ENCODE data around the gene DPP4.

DPP4 gene

DNA sequence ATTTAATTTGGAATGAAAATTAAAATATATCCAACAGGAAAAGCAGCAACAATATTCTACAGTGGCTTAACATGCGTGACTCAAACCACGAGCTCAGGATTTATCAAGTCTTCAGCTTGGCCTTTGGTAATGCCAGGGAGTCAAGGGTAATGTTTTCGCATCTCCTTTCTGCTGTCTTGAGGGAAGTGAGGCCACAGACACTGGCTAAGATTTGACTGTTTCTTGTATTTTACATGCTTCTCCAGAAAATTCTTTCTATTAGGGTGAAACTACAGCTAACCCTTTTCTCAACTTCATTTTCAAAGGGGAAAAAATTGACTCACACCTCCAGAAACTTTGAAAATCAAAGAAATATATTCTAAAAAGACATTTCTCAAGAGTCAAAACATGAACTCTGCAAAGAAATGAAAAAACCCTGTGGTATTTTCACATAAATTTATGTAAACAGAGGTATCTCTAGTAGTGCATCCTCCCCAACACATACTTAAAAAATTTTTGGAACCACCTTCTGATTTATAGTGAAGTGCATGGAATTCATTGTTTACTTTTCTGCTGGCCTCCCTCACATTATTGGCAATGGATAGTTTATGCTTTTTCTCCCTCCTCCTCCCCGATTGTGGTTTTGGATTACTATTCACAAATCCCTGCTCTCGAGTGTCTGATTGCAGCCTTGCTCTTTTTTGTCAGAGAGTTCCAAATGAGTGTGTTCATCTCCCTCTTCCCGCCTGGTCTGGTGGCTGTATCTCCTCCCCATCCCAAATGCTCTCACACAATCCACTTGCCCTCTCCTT, 48.7 kb downstream of the DPP4 start:
- Histone ChIP-seq H3K14ac (ENCODE audit: low read length) (no peak overlapping the region), H3K9ac (ENCODE audit: low read depth, low read length, poor library complexity) (no peak overlapping the region), H3K79me1 (ENCODE audit: low read depth, low read length) (peaks cover 2% of the 10 kb centered on the region), H2BK15ac (ENCODE audit: low read length) (no peak overlapping the region), H3K4me3 (ENCODE audit: low read length in 2 of 2) (no peak overlapping the region), H3K23ac (ENCODE audit: low read depth, low read length, poor library complexity) (no peak overlapping the region), H3K18ac (ENCODE audit: low read length) (no peak overlapping the region), H2BK5ac (ENCODE audit: low read length) (no peak overlapping the region), H2BK12ac (ENCODE audit: low read length) (no peak overlapping the region), H3K4ac (ENCODE audit: low read length) (no peak overlapping the region), H2BK120ac (ENCODE audit: low read depth, low read length) (no peak overlapping the region), H3K27ac (replicated peaks; ENCODE audit: low read length) (no peak overlapping the region), H2AK5ac (ENCODE audit: low read depth, low read length) (no peak overlapping the region), H2AFZ (ENCODE audit: low read length) (peak overlapping the region; percentile 66), H3K27me3 (ENCODE audit: control insufficient read depth in 3 of 3, insufficient read depth in 3 of 3, low read depth in 1 of 3, low read length in 3 of 3) (no peaks in the 10 kb centered on the region), H3K4me1 (ENCODE audit: control insufficient read depth in 2 of 2, insufficient read depth in 1 of 2, low read depth in 1 of 2, low read length in 2 of 2) (peaks cover 3 to 4% of the 10 kb centered on the region in 2 donors), H3K9me3 (replicated peaks in 1 of 2; ENCODE audit: control insufficient read depth in 2 of 2, insufficient read depth in 1 of 2, low read depth in 1 of 2, low read length in 2 of 2) (no peaks in the 10 kb centered on the region), H3K36me3 (replicated peaks in 1 of 2; ENCODE audit: control insufficient read depth in 2 of 2, insufficient read depth in 2 of 2, low read length in 2 of 2) (no peaks in the 10 kb centered on the region), H4K91ac (ENCODE audit: low read depth, low read length, poor library complexity) (no peak overlapping the region), H3K4me2 (ENCODE audit: insufficient read depth, low read length, poor library complexity, severe bottlenecking) (no peak overlapping the region), H4K8ac (ENCODE audit: low read depth, low read length) (no peak overlapping the region)
- no peak for DNase-seq (ENCODE audit: low spot score)
- WGBS, 2 donors (ENCODE audit: extremely low coverage in 2 of 2, insufficient read length in 2 of 2, insufficient replicate concordance in 1 of 2), result no CpG with 5 or more reads among the region's 6 CpGs

- WGBS, 2 donors (ENCODE audit: extremely low coverage in 2 of 2, insufficient read length in 2 of 2, insufficient replicate concordance in 1 of 2), result no CpG with 5 or more reads among the region's 3 CpGs
- H3K27ac ChIP-seq (replicated peaks; ENCODE audit: low read length), result no peak overlapping the region
Observed at GRCh38 chr2:162022290-162022945, 51.6 kb downstream of the DPP4 start.

DNA sequence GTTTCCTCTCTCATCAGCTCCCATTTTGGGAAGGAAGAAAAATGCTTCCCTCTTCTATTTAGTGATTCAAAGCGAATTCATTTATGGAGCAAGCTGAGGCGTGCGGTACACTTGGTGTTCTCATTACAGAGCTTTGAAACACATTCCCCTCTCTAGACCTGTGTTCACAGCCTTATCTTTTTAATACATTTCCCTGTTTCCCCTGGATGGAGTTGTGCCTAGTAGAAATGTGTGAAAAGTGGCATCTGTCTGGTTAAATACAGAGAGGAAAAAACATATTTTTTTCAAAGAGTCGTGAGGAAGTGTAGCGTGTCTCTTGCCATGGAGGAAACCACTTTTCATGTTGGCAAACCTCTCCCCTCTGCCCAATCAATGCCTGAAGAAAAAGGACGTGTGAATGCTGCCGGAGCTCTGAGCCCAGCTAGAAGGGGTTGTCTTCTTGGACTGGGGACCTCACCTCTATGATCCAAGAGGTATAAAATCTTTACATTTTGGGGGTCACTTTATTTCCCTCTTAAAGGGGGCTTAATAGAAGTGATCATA, 52.4 kb downstream of the DPP4 start:
- no peak overlapping the region for H2AFZ ChIP-seq (ENCODE audit: low read length)
- H3K14ac ChIP-seq (ENCODE audit: low read length), result no peak overlapping the region
- H3K23ac ChIP-seq (ENCODE audit: low read depth, low read length, poor library complexity), result no peak overlapping the region
- no peak overlapping the region for H3K27ac ChIP-seq (replicated peaks; ENCODE audit: low read length)
- peaks cover 2% of the 10 kb centered on the region for H3K79me1 ChIP-seq (ENCODE audit: low read depth, low read length)
- H3K36me3 ChIP-seq (replicated peaks in 1 of 2; ENCODE audit: control insufficient read depth in 2 of 2, insufficient read depth in 2 of 2, low read length in 2 of 2), result no peaks in the 10 kb centered on the region
- H2BK15ac ChIP-seq (ENCODE audit: low read length), result no peak overlapping the region
- H2BK12ac ChIP-seq (ENCODE audit: low read length), result no peak overlapping the region
- H2BK5ac ChIP-seq (ENCODE audit: low read length), result no peak overlapping the region
- no peak overlapping the region for H3K4ac ChIP-seq (ENCODE audit: low read length)
- no peak overlapping the region for H3K9ac ChIP-seq (ENCODE audit: low read depth, low read length, poor library complexity)
- DNase-seq (ENCODE audit: low spot score), result no peak
- no peak overlapping the region for H4K91ac ChIP-seq (ENCODE audit: low read depth, low read length, poor library complexity)
- H4K8ac ChIP-seq (ENCODE audit: low read depth, low read length), result no peak overlapping the region
- no peaks in the 10 kb centered on the region for H3K27me3 ChIP-seq (ENCODE audit: control insufficient read depth in 3 of 3, insufficient read depth in 3 of 3, low read depth in 1 of 3, low read length in 3 of 3)
- H2AK5ac ChIP-seq (ENCODE audit: low read depth, low read length), result no peak overlapping the region
- H3K4me3 ChIP-seq (ENCODE audit: low read length in 2 of 2), result no peak overlapping the region
- H3K18ac ChIP-seq (ENCODE audit: low read length), result no peak overlapping the region
- WGBS, 2 donors (ENCODE audit: extremely low coverage in 2 of 2, insufficient read length in 2 of 2, insufficient replicate concordance in 1 of 2), result no CpG with 5 or more reads among the region's 7 CpGs
- H3K9me3 ChIP-seq (replicated peaks in 1 of 2; ENCODE audit: control insufficient read depth in 2 of 2, insufficient read depth in 1 of 2, low read depth in 1 of 2, low read length in 2 of 2), result no peaks in the 10 kb centered on the region
- H2BK120ac ChIP-seq (ENCODE audit: low read depth, low read length), result no peak overlapping the region
- no peak overlapping the region for H3K4me2 ChIP-seq (ENCODE audit: insufficient read depth, low read length, poor library complexity, severe bottlenecking)
- H3K4me1 ChIP-seq (ENCODE audit: control insufficient read depth in 2 of 2, insufficient read depth in 1 of 2, low read depth in 1 of 2, low read length in 2 of 2), result peaks cover 0 to 6% of the 10 kb centered on the region in 2 donors

More at GRCh38 chr2:162022290-162022945, 51.6 kb downstream of the DPP4 start:
- Histone ChIP-seq H3K4me1 (ENCODE audit: control insufficient read depth in 2 of 2, insufficient read depth in 1 of 2, low read depth in 1 of 2, low read length in 2 of 2) (peaks cover 0 to 5% of the 10 kb centered on the region in 2 donors), H3K9me3 (replicated peaks in 1 of 2; ENCODE audit: control insufficient read depth in 2 of 2, insufficient read depth in 1 of 2, low read depth in 1 of 2, low read length in 2 of 2) (no peaks in the 10 kb centered on the region), H2AK5ac (ENCODE audit: low read depth, low read length) (no peak overlapping the region), H2BK12ac (ENCODE audit: low read length) (no peak overlapping the region), H3K27me3 (ENCODE audit: control insufficient read depth in 3 of 3, insufficient read depth in 3 of 3, low read depth in 1 of 3, low read length in 3 of 3) (no peaks in the 10 kb centered on the region), H3K18ac (ENCODE audit: low read length) (no peak overlapping the region), H3K79me1 (ENCODE audit: low read depth, low read length) (peaks cover 2% of the 10 kb centered on the region), H3K14ac (ENCODE audit: low read length) (no peak overlapping the region), H2AFZ (ENCODE audit: low read length) (no peak overlapping the region), H3K23ac (ENCODE audit: low read depth, low read length, poor library complexity) (no peak overlapping the region), H3K4ac (ENCODE audit: low read length) (no peak overlapping the region), H2BK5ac (ENCODE audit: low read length) (no peak overlapping the region), H3K9ac (ENCODE audit: low read depth, low read length, poor library complexity) (no peak overlapping the region), H4K91ac (ENCODE audit: low read depth, low read length, poor library complexity) (no peak overlapping the region), H3K4me2 (ENCODE audit: insufficient read depth, low read length, poor library complexity, severe bottlenecking) (no peak overlapping the region), H3K36me3 (replicated peaks in 1 of 2; ENCODE audit: control insufficient read depth in 2 of 2, insufficient read depth in 2 of 2, low read length in 2 of 2) (no peaks in the 10 kb centered on the region), H3K4me3 (ENCODE audit: low read length in 2 of 2) (no peak overlapping the region), H2BK120ac (ENCODE audit: low read depth, low read length) (no peak overlapping the region), H2BK15ac (ENCODE audit: low read length) (no peak overlapping the region), H4K8ac (ENCODE audit: low read depth, low read length) (no peak overlapping the region)
- DNase-seq (ENCODE audit: low spot score), result no peak

DNA sequence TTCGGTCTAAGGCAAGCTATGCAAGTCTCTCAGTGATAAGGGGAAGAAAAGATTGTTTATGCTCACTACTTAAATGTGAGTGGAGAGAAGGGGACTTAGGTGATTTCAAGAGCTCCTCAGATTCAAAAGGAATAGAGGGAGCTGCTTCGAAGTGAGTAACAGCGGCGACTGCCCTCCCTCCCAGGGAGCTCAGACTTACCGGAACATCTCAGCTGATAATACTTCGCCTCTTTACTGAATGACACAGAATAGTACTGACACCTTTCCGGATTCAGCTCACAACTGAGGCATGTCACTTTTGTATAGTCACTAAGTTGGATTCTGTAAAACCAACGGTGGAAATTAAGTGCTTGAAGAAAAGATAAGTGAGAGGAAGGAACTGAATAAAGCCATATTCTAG, 55.5 kb downstream of the DPP4 start:
- Histone ChIP-seq H3K27me3 (ENCODE audit: control insufficient read depth in 3 of 3, insufficient read depth in 3 of 3, low read depth in 1 of 3, low read length in 3 of 3) (no peaks in the 10 kb centered on the region), H2AFZ (ENCODE audit: low read length) (no peak overlapping the region), H3K4me3 (ENCODE audit: low read length in 2 of 2) (no peak overlapping the region), H2BK15ac (ENCODE audit: low read length) (no peak overlapping the region), H2BK120ac (ENCODE audit: low read depth, low read length) (no peak overlapping the region), H2AK5ac (ENCODE audit: low read depth, low read length) (no peak overlapping the region), H3K79me1 (ENCODE audit: low read depth, low read length) (no peaks in the 10 kb centered on the region), H3K4me1 (ENCODE audit: control insufficient read depth in 2 of 2, insufficient read depth in 1 of 2, low read depth in 1 of 2, low read length in 2 of 2) (peaks cover 3 to 6% of the 10 kb centered on the region in 2 donors), H3K36me3 (replicated peaks in 1 of 2; ENCODE audit: control insufficient read depth in 2 of 2, insufficient read depth in 2 of 2, low read length in 2 of 2) (no peaks in the 10 kb centered on the region), H4K8ac (ENCODE audit: low read depth, low read length) (no peak overlapping the region), H3K9me3 (replicated peaks in 1 of 2; ENCODE audit: control insufficient read depth in 2 of 2, insufficient read depth in 1 of 2, low read depth in 1 of 2, low read length in 2 of 2) (peaks cover 0 to 2% of the 10 kb centered on the region in 2 donors), H3K4ac (ENCODE audit: low read length) (no peak overlapping the region), H3K18ac (ENCODE audit: low read length) (no peak overlapping the region), H3K14ac (ENCODE audit: low read length) (no peak overlapping the region), H2BK5ac (ENCODE audit: low read length) (no peak overlapping the region), H3K23ac (ENCODE audit: low read depth, low read length, poor library complexity) (no peak overlapping the region), H3K9ac (ENCODE audit: low read depth, low read length, poor library complexity) (no peak overlapping the region), H4K91ac (ENCODE audit: low read depth, low read length, poor library complexity) (no peak overlapping the region), H2BK12ac (ENCODE audit: low read length) (no peak overlapping the region), H3K4me2 (ENCODE audit: insufficient read depth, low read length, poor library complexity, severe bottlenecking) (no peak overlapping the region), H3K27ac (replicated peaks; ENCODE audit: low read length) (no peak overlapping the region)
- DNase-seq (ENCODE audit: low spot score), result no peak
- WGBS, 2 donors (ENCODE audit: extremely low coverage in 2 of 2, insufficient read length in 2 of 2, insufficient replicate concordance in 1 of 2), result no CpG with 5 or more reads among the region's 8 CpGs
